ENCODE measurements around the gene ADIG.

ADIG gene

DNA sequence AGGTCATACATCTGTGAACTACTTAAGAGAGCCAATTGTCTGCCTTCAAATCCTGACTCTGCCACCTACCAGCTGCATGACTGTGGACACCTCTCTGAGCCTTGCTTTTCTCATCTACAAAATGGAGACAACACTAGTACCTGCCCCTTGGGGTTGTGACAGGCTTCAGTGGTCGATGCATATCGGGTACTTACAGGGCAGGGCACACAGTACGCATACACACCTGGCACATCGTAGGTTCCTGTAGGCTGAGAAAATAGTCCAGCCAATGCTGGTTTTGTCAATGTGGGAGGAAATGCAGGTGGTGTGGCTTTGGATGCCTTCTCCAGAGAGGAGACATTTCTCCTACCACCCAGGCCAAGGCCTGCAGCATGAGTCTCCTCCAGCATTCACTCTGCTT is 2.3 kb downstream of the ADIG start:
- TF ChIP-seq CTCF (conservative IDR thresholded peaks at IDR 0.05; ENCODE audit: low read depth, low read length): no peak
- H3K4me2 ChIP-seq: no peak overlapping the region
- H3K9ac ChIP-seq: no peak overlapping the region
- no peak overlapping the region for H3K4me3 ChIP-seq (IDR thresholded peaks at IDR 0.05; ENCODE audit: insufficient read depth, low read depth, low read length)
- no peak overlapping the region for H3K27ac ChIP-seq
- H3K27me3 ChIP-seq (ENCODE audit: insufficient read depth, low read depth): no peaks in the 10 kb centered on the region
- no peak overlapping the region for H2AFZ ChIP-seq (ENCODE audit: low read depth)
- no peaks in the 10 kb centered on the region for H3K4me1 ChIP-seq (ENCODE audit: low read depth, poor library complexity, severe bottlenecking)
- no peaks in the 10 kb centered on the region for H3K36me3 ChIP-seq (ENCODE audit: insufficient read depth)
- no peaks in the 10 kb centered on the region for H3K79me2 ChIP-seq (ENCODE audit: insufficient read depth, low read depth)
- H4K20me1 ChIP-seq (ENCODE audit: insufficient read depth): no peaks in the 10 kb centered on the region

DNA sequence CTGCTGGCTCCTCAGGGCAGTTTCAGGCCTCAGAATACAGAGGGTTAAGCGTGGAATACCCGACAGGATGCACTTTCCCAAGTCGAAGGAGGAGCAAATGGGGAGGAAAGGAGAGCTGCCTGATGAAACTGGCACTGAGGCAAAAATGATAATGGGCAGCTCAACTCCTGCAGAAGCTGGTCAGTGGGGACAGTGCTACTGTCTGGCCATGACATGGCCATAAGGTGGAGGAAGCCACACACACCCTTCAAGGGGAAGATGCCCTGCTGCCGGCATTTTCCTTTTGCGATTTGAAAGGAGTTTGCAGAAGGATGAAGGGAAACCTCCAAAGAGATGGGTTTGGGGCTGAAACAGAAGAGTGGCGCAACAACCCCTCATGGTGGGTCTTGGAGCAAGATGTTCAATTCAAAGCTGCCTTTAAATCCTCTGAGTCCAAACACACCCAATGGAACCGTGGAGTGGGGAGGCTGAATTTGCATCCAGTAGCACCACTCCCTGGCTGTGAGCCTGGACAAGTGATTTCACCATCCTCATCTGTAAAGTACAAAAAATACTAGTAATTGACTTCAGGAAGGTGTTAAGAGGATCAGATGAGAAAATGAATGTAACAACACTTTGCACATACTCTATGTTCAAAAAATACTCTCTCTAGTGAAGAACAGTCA is 3.2 kb downstream of the ADIG start:
- Histone ChIP-seq H3K79me2 (ENCODE audit: insufficient read depth, low read depth) (no peaks in the 10 kb centered on the region), H3K9ac (no peak overlapping the region), H3K4me2 (no peak overlapping the region), H3K36me3 (ENCODE audit: insufficient read depth) (no peaks in the 10 kb centered on the region), H2AFZ (ENCODE audit: low read depth) (no peak overlapping the region), H3K4me1 (ENCODE audit: low read depth, poor library complexity, severe bottlenecking) (no peaks in the 10 kb centered on the region), H3K27ac (no peak overlapping the region), H3K4me3 (IDR thresholded peaks at IDR 0.05; ENCODE audit: insufficient read depth, low read depth, low read length) (no peak overlapping the region), H4K20me1 (ENCODE audit: insufficient read depth) (no peaks in the 10 kb centered on the region), H3K27me3 (ENCODE audit: insufficient read depth, low read depth) (no peaks in the 10 kb centered on the region)
- TF ChIP-seq CTCF (conservative IDR thresholded peaks at IDR 0.05; ENCODE audit: low read depth, low read length): no peak

- Histone ChIP-seq H4K20me1 (ENCODE audit: insufficient read depth) (no peaks in the 10 kb centered on the region), H3K27ac (no peak overlapping the region), H3K4me2 (no peak overlapping the region), H3K4me1 (ENCODE audit: low read depth, poor library complexity, severe bottlenecking) (no peaks in the 10 kb centered on the region), H3K36me3 (ENCODE audit: insufficient read depth) (no peaks in the 10 kb centered on the region), H3K27me3 (ENCODE audit: insufficient read depth, low read depth) (no peaks in the 10 kb centered on the region), H3K9ac (no peak overlapping the region), H2AFZ (ENCODE audit: low read depth) (no peak overlapping the region), H3K4me3 (IDR thresholded peaks at IDR 0.05; ENCODE audit: insufficient read depth, low read depth, low read length) (no peak overlapping the region), H3K79me2 (ENCODE audit: insufficient read depth, low read depth) (no peaks in the 10 kb centered on the region)
- TF ChIP-seq CTCF (conservative IDR thresholded peaks at IDR 0.05; ENCODE audit: low read depth, low read length): no peak
These were observed 4.6 kb downstream of the ADIG start for GRCh38 chr20:38585404-38586180.

DNA sequence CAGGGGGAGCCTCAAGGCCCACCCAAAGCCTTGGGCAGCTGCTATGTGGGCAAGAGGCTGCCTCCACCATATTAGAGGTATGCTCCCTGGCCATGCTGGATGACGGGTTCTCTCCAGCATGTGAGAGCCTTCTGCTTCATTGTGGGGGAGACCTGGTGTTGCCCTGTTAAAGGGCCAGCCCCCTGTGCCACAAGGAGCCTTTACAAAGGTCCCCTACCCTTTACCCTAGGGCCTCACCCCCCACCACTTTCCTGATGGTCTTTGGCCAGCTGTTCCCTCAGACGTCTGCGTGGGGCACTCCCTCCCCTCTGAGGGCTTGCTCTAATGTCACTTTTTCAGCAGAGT is 5.2 kb downstream of the ADIG start:
- no peaks in the 10 kb centered on the region for H3K79me2 ChIP-seq (ENCODE audit: insufficient read depth, low read depth)
- no peaks in the 10 kb centered on the region for H3K4me1 ChIP-seq (ENCODE audit: low read depth, poor library complexity, severe bottlenecking)
- TF ChIP-seq CTCF (conservative IDR thresholded peaks at IDR 0.05; ENCODE audit: low read depth, low read length): no peak
- no peaks in the 10 kb centered on the region for H4K20me1 ChIP-seq (ENCODE audit: insufficient read depth)
- H3K36me3 ChIP-seq (ENCODE audit: insufficient read depth): no peaks in the 10 kb centered on the region
- H3K4me3 ChIP-seq (IDR thresholded peaks at IDR 0.05; ENCODE audit: insufficient read depth, low read depth, low read length): no peak overlapping the region
- H3K9ac ChIP-seq: no peak overlapping the region
- H3K27ac ChIP-seq: no peak overlapping the region
- H2AFZ ChIP-seq (ENCODE audit: low read depth): no peak overlapping the region
- no peaks in the 10 kb centered on the region for H3K27me3 ChIP-seq (ENCODE audit: insufficient read depth, low read depth)
- no peak overlapping the region for H3K4me2 ChIP-seq
